Neural progenitor cell (in vitro differentiated cells): Measurements from ENCODE around the gene DNAJB2. TPM values are rescaled to one million over a fixed set of nuclear protein-coding genes. Genes with fewer than 3 reads are reported as not detected.

ENCODE experiments used
- DNase-seq: peaks from one replicate; pipeline ENCODE4 v3.0.0-alpha.2; 2016; ENCODE audit warnings: low spot score
- H2AFZ ChIP-seq: fragments of 200-600 bp; sonication (generic); replicated peaks from 2 replicates; pipeline ENCODE4 v1.6.1; 2016; ENCODE audit warnings: antibody characterized with exemption
- H3F3A ChIP-seq: fragments of 200-600 bp; sonication (generic); 2 replicates; pipeline ENCODE4 v1.6.1; 2016; ENCODE audit warnings: antibody characterized with exemption, low read depth
- H3K27ac ChIP-seq: fragments of 200-600 bp; sonication (generic); 2 replicates; pipeline ENCODE4 v1.5.1; 2016; ENCODE audit warnings: mild to moderate bottlenecking
- H3K27me3 ChIP-seq: fragments of 200-600 bp; sonication (generic); 2 replicates; pipeline ENCODE4 v1.6.1; 2016; ENCODE audit warnings: mild to moderate bottlenecking, moderate library complexity
- H3K36me3 ChIP-seq: fragments of 200-600 bp; sonication (generic); 2 replicates; pipeline ENCODE4 v1.5.1; 2016
- H3K4me1 ChIP-seq: fragments of 200-600 bp; sonication (generic); 2 replicates; pipeline ENCODE4 v1.6.1; 2016; ENCODE audit warnings: mixed run types
- H3K4me2 ChIP-seq: fragments of 200-600 bp; sonication (generic); 2 replicates; pipeline ENCODE4 v1.6.1; 2016
- H3K4me3 ChIP-seq: fragments of 200-600 bp; sonication (generic); 2 replicates; pipeline ENCODE4 v1.5.1; 2016
- H3K79me2 ChIP-seq: fragments of 200-600 bp; sonication (generic); 2 replicates; pipeline ENCODE4 v1.6.1; 2016; ENCODE audit warnings: low read depth
- H3K9ac ChIP-seq: fragments of 200-600 bp; sonication (generic); 2 replicates; pipeline ENCODE4 v1.6.1; 2016
- H3K9me3 ChIP-seq: fragments of 200-600 bp; sonication (generic); 2 replicates; pipeline ENCODE4 v1.5.1; 2016; ENCODE audit warnings: low read depth
- H4K20me1 ChIP-seq: fragments of 200-600 bp; sonication (generic); 2 replicates; pipeline ENCODE4 v1.6.1; 2016; ENCODE audit warnings: low read depth
- H3K27ac Mint-ChIP-seq: 3 replicates; pipeline ENCODE4 v1.8.0; 2021; ENCODE audit warnings: mixed read lengths
- H3K27me3 Mint-ChIP-seq: 2 replicates; pipeline ENCODE4 v1.8.0; 2022; ENCODE audit warnings: low read depth, mild to moderate bottlenecking, inconsistent platforms, moderate library complexity, mixed read lengths; ENCODE audit not compliant: insufficient read depth
- H3K36me3 Mint-ChIP-seq: 3 replicates; pipeline ENCODE4 v1.8.0; 2021; ENCODE audit warnings: mixed read lengths
- H3K4me1 Mint-ChIP-seq: 3 replicates; pipeline ENCODE4 v1.8.0; 2021; ENCODE audit warnings: mixed read lengths
- H3K4me3 Mint-ChIP-seq: 3 replicates; pipeline ENCODE4 v1.8.0; 2021; ENCODE audit warnings: mild to moderate bottlenecking, moderate library complexity, mixed read lengths
- H3K9me3 Mint-ChIP-seq: 3 replicates; pipeline ENCODE4 v1.8.0; 2020; ENCODE audit warnings: mixed read lengths
- CTCF ChIP-seq: fragments of 200-600 bp; sonication (generic); IDR thresholded peaks from 2 replicates; pipeline ENCODE4 v1.5.1; 2017; ENCODE audit warnings: antibody characterized with exemption, mild to moderate bottlenecking
- EZH2 ChIP-seq: fragments of 200-600 bp; sonication (generic); IDR thresholded peaks from 2 replicates; pipeline ENCODE4 v1.6.1; 2017; ENCODE audit warnings: antibody characterized with exemption, mild to moderate bottlenecking, moderate library complexity
- EZH2phosphoT487 ChIP-seq: fragments of 200-600 bp; sonication (generic); IDR thresholded peaks from 2 replicates; pipeline ENCODE4 v1.6.1; 2017; ENCODE audit warnings: antibody characterized with exemption
- total RNA-seq: library from RNA; depleted of rRNA; stranded (reverse); fragments of >200 nt; gene quantifications from 2 replicates; pipeline ENCODE4 v1.2.3, GENCODE V29; 2015; ENCODE audit warnings: low replicate concordance

DNAJB2 gene
- total RNA-seq, 1 donor from 2014 or later, result 35.0 TPM

GRCh38 chr2:219279916-219280516 is 850 bp downstream of the DNAJB2 start:
- Histone ChIP-seq H3K27ac (no peak overlapping the region), H3K4me2 (peak overlapping the region; percentile 79), H3K4me1 (peaks cover 15% of the 10 kb centered on the region), H2AFZ (no peak overlapping the region), H3K27me3 (peaks cover 5% of the 10 kb centered on the region), H3K9me3 (no peaks in the 10 kb centered on the region), H3K4me3 (peak overlapping the region; percentile 59), H3K9ac (no peak overlapping the region), H3K79me2 (no peaks in the 10 kb centered on the region), H3K36me3 (no peaks in the 10 kb centered on the region), H3F3A (peaks cover 13% of the 10 kb centered on the region), H4K20me1 (no peaks in the 10 kb centered on the region)
- peak overlapping the region; percentile 78 for H3K27ac Mint-ChIP-seq
- peaks cover 8% of the 10 kb centered on the region for H3K27me3 Mint-ChIP-seq
- no peaks in the 10 kb centered on the region for H3K9me3 Mint-ChIP-seq
- peak; percentile 24 for DNase-seq
- H3K36me3 Mint-ChIP-seq, result peaks cover 7% of the 10 kb centered on the region
- no peak for TF ChIP-seq EZH2phosphoT487
- TF ChIP-seq EZH2, result no peak
- TF ChIP-seq CTCF, result no peak
- H3K4me1 Mint-ChIP-seq, result peaks cover 30% of the 10 kb centered on the region
- peak overlapping the region; percentile 91 for H3K4me3 Mint-ChIP-seq

GRCh38 chr2:219280651-219281050 is 1.5 kb downstream of the DNAJB2 start:
- Histone ChIP-seq H3K4me2 (no peak overlapping the region), H3K79me2 (no peaks in the 10 kb centered on the region), H3K4me3 (no peak overlapping the region), H3K4me1 (peaks cover 15% of the 10 kb centered on the region), H4K20me1 (no peaks in the 10 kb centered on the region), H3K27ac (no peak overlapping the region), H3K36me3 (no peaks in the 10 kb centered on the region), H3K27me3 (peaks cover 5% of the 10 kb centered on the region), H3K9me3 (no peaks in the 10 kb centered on the region), H3F3A (peaks cover 13% of the 10 kb centered on the region), H2AFZ (no peak overlapping the region), H3K9ac (no peak overlapping the region)
- no peak for TF ChIP-seq EZH2
- no peak for TF ChIP-seq EZH2phosphoT487
- no peak for TF ChIP-seq CTCF
- peak overlapping the region; percentile 91 for H3K4me3 Mint-ChIP-seq
- peaks cover 7% of the 10 kb centered on the region for H3K36me3 Mint-ChIP-seq
- H3K9me3 Mint-ChIP-seq, result no peaks in the 10 kb centered on the region
- H3K27ac Mint-ChIP-seq, result no peak overlapping the region
- peaks cover 30% of the 10 kb centered on the region for H3K4me1 Mint-ChIP-seq
- H3K27me3 Mint-ChIP-seq, result peaks cover 8% of the 10 kb centered on the region
- DNase-seq, result no peak

GRCh38 chr2:219281588-219281987 is 2.4 kb downstream of the DNAJB2 start:
- H3K4me2 ChIP-seq, result no peak overlapping the region
- no peaks in the 10 kb centered on the region for H3K36me3 ChIP-seq
- H3K9me3 ChIP-seq, result no peaks in the 10 kb centered on the region
- no peak overlapping the region for H3K27ac Mint-ChIP-seq
- H3F3A ChIP-seq, result peaks cover 13% of the 10 kb centered on the region
- no peak overlapping the region for H3K4me3 ChIP-seq
- no peak overlapping the region for H3K4me3 Mint-ChIP-seq
- no peak for TF ChIP-seq EZH2
- no peak for TF ChIP-seq EZH2phosphoT487
- no peak for TF ChIP-seq CTCF
- H3K9ac ChIP-seq, result no peak overlapping the region
- H3K27me3 ChIP-seq, result peaks cover 5% of the 10 kb centered on the region
- H3K9me3 Mint-ChIP-seq, result no peaks in the 10 kb centered on the region
- H3K36me3 Mint-ChIP-seq, result peaks cover 7% of the 10 kb centered on the region
- H3K4me1 ChIP-seq, result peaks cover 19% of the 10 kb centered on the region
- no peak for DNase-seq
- H3K27ac ChIP-seq, result no peak overlapping the region
- H2AFZ ChIP-seq, result no peak overlapping the region
- H3K27me3 Mint-ChIP-seq, result peaks cover 8% of the 10 kb centered on the region
- no peaks in the 10 kb centered on the region for H4K20me1 ChIP-seq
- peaks cover 34% of the 10 kb centered on the region for H3K4me1 Mint-ChIP-seq
- H3K79me2 ChIP-seq, result no peaks in the 10 kb centered on the region
